Measurements from ENCODE around the gene SEMA3B. TPM values are rescaled to one million over a fixed set of nuclear protein-coding genes. Genes with fewer than 3 reads are reported as not detected.

SEMA3B gene
- total RNA-seq, 2 donors from 2014 or later = 71.1 to 116 TPM

GRCh38 chr3:50327129-50327528, 58.2 kb downstream of the SEMA3B start:
- DNase-seq = no peak
- Histone ChIP-seq H3K27ac (peak overlapping the region in 2 of 4 donors; percentile 73 to 78), H3K4me3 (peak overlapping the region in 1 of 2 donors; percentile 90), H3K36me3 (replicated peaks in 1 of 2; ENCODE audit: insufficient read depth in 1 of 2, low read depth in 2 of 2) (peaks cover 7 to 23% of the 10 kb centered on the region in 2 donors), H3K9me3 (no peaks in the 10 kb centered on the region), H3K4me1 (peaks cover 47% of the 10 kb centered on the region), H3K27me3 (no peaks in the 10 kb centered on the region)
- intact Hi-C loops (cut with DNase I) = no loop called here
- WGBS, 2 donors = 53 to 60% methylated on average over 3 to 4 of the region's 4 CpGs
- TF ChIP-seq CTCF (IDR thresholded peaks at IDR 0.05) = no peak
- no peak for TF ChIP-seq POLR2A (IDR thresholded peaks at IDR 0.05)
- ATAC-seq = no peak

Small RNAs within 50 kb of the gene (microRNA-seq; reads per million reads assigned to microRNA genes)
- 0 reads per million in 2 donors for gene MIR5787 (ENCODE audit: borderline number of aligned reads in 2 of 2, borderline replicate concordance in 2 of 2)

Small RNAs within 50 kb of the gene (small RNA-seq; reads per million reads assigned to genes)
- gene MIR5787 = not detected

Other genes starting within 250 kb of the SEMA3B start
- 100 to 1,000 TPM; 139 to 308 TPM for gene RBM5, start 180.2 kb upstream of the SEMA3B start, total RNA-seq
- 10 to 100 TPM in 1 of 2 donors, 1 to 10 TPM in 1; 5.2 to 25.4 TPM for gene SEMA3F, start 113.8 kb upstream of the SEMA3B start, total RNA-seq
- not detected for gene GNAT1, start 77.5 kb upstream of the SEMA3B start, total RNA-seq
- 10 to 100 TPM in 1 of 2 donors, 1 to 10 TPM in 1; 4.6 to 48.0 TPM for gene SLC38A3, start 63.9 kb upstream of the SEMA3B start, total RNA-seq
- 10 to 100 TPM; 46.2 to 53.7 TPM for gene GNAI2, start 32.9 kb upstream of the SEMA3B start, total RNA-seq
- gene LSMEM2, start 9.9 kb downstream of the SEMA3B start, total RNA-seq = not detected
- 100 to 1,000 TPM in 1 of 2 donors, 10 to 100 TPM in 1; 75.8 to 103 TPM for gene IFRD2, start 23.3 kb downstream of the SEMA3B start, total RNA-seq
- gene HYAL3, start 30.3 kb downstream of the SEMA3B start, total RNA-seq = 1 to 10 TPM in 1 of 2 donors, under 1 TPM in 1; 0.99 to 2.3 TPM
- 10 to 100 TPM in 1 of 2 donors, 1 to 10 TPM in 1; 4.4 to 11.2 TPM for gene NAA80, start 30.3 kb downstream of the SEMA3B start, total RNA-seq
- 10 to 100 TPM; 13.0 to 20.4 TPM for gene HYAL1, start 34.4 kb downstream of the SEMA3B start, total RNA-seq
- gene HYAL2, start 53.6 kb downstream of the SEMA3B start, total RNA-seq = 10 to 100 TPM; 35.6 to 48.3 TPM
- gene TUSC2, start 59.1 kb downstream of the SEMA3B start, total RNA-seq = 10 to 100 TPM; 12.9 to 31.6 TPM
- 10 to 100 TPM; 26.7 to 30.0 TPM for gene RASSF1, start 71.7 kb downstream of the SEMA3B start, total RNA-seq
- gene ZMYND10, start 76.6 kb downstream of the SEMA3B start, total RNA-seq = 1 to 10 TPM; 1.3 to 2.3 TPM
- gene NPRL2, start 81.6 kb downstream of the SEMA3B start, total RNA-seq = 10 to 100 TPM; 27.0 to 30.9 TPM
- 10 to 100 TPM; 11.4 to 29.0 TPM for gene CYB561D2, start 81.7 kb downstream of the SEMA3B start, total RNA-seq
- 10 to 100 TPM; 39.4 to 54.1 TPM for gene TMEM115, start 90.4 kb downstream of the SEMA3B start, total RNA-seq
- 1 to 10 TPM; 1.3 TPM for gene CACNA2D2, start 234.5 kb downstream of the SEMA3B start, total RNA-seq